HFFc6 (cell line): ENCODE data around the gene DLG2. TPM values are rescaled to one million over a fixed set of nuclear protein-coding genes. Genes with fewer than 3 reads are reported as not detected.

Experiments
- DNase-seq: peaks from one replicate; pipeline ENCODE4 v3.0.0-alpha.2; 2018
- H3K27ac Mint-ChIP-seq: 2 replicates; pipeline ENCODE4 v1.8.0; 2020; ENCODE audit warnings: mild to moderate bottlenecking, mixed read lengths
- H3K27me3 Mint-ChIP-seq: 2 replicates; pipeline ENCODE4 v1.8.0; 2021; ENCODE audit warnings: mild to moderate bottlenecking, moderate library complexity, mixed read lengths; ENCODE audit not compliant: insufficient read depth
- H3K36me3 Mint-ChIP-seq: 2 replicates; pipeline ENCODE4 v1.8.0; 2021; ENCODE audit warnings: low read depth, mixed read lengths
- H3K4me1 Mint-ChIP-seq: 2 replicates; pipeline ENCODE4 v1.8.0; 2020; ENCODE audit warnings: low read depth, mixed read lengths
- H3K4me3 Mint-ChIP-seq: 2 replicates; pipeline ENCODE4 v1.8.0; 2020; ENCODE audit warnings: mild to moderate bottlenecking, moderate library complexity, mixed read lengths
- H3K9me3 Mint-ChIP-seq: 2 replicates; pipeline ENCODE4 v1.8.0; 2020; ENCODE audit warnings: mild to moderate bottlenecking, mixed read lengths
- CTCF ChIP-seq: fragments of 200-600 bp; sonication (generic); IDR thresholded peaks from 2 replicates; pipeline ENCODE4 v1.5.0; 2021; ENCODE audit warnings: antibody characterized with exemption, mild to moderate bottlenecking
- total RNA-seq, 6 experiments: library from RNA; stranded (reverse); fragmentation: NEBNext Ultra II Directional; extraction: Animal tissue kit (Norgen Biotek cat#: 25700); gene quantifications; 2 replicates in 1 of 6; 3 replicates in 5 of 6; pipeline ENCODE4 v1.2.3, GENCODE V29; 2021

The DLG2 gene
- total RNA-seq, 6 experiments from 2014 or later, result 0.39 to 1.00 (median 0.80) TPM; not detected in 1

GRCh38 chr11:83674102-83674896 lies 1952.8 kb downstream of the DLG2 start:
- H3K4me1 Mint-ChIP-seq, result no peaks in the 10 kb centered on the region
- H3K4me3 Mint-ChIP-seq, result no peak overlapping the region
- TF ChIP-seq CTCF, result no peak
- H3K9me3 Mint-ChIP-seq, result no peaks in the 10 kb centered on the region
- H3K27me3 Mint-ChIP-seq, result peaks cover 15% of the 10 kb centered on the region
- DNase-seq, result no peak
- no peak overlapping the region for H3K27ac Mint-ChIP-seq
- H3K36me3 Mint-ChIP-seq, result no peaks in the 10 kb centered on the region

- H3K36me3 Mint-ChIP-seq, result no peaks in the 10 kb centered on the region
- H3K4me3 Mint-ChIP-seq, result no peak overlapping the region
- H3K27ac Mint-ChIP-seq, result no peak overlapping the region
- peaks cover 6% of the 10 kb centered on the region for H3K27me3 Mint-ChIP-seq
- TF ChIP-seq CTCF, result peak; percentile 60
- no peaks in the 10 kb centered on the region for H3K9me3 Mint-ChIP-seq
- DNase-seq, result peak; percentile 22
- H3K4me1 Mint-ChIP-seq, result no peaks in the 10 kb centered on the region
These were observed 1955.9 kb downstream of the DLG2 start for GRCh38 chr11:83671289-83671688.

- H3K4me3 Mint-ChIP-seq, result no peak overlapping the region
- H3K27ac Mint-ChIP-seq, result no peak overlapping the region
- DNase-seq, result no peak
- H3K27me3 Mint-ChIP-seq, result peaks cover 3% of the 10 kb centered on the region; the same call in 1 of the 2 replicates
- no peaks in the 10 kb centered on the region for H3K4me1 Mint-ChIP-seq
- H3K9me3 Mint-ChIP-seq, result no peaks in the 10 kb centered on the region
- H3K36me3 Mint-ChIP-seq, result no peaks in the 10 kb centered on the region
- TF ChIP-seq CTCF, result no peak
These were observed 1961.0 kb downstream of the DLG2 start for GRCh38 chr11:83666149-83666548.

DNA sequence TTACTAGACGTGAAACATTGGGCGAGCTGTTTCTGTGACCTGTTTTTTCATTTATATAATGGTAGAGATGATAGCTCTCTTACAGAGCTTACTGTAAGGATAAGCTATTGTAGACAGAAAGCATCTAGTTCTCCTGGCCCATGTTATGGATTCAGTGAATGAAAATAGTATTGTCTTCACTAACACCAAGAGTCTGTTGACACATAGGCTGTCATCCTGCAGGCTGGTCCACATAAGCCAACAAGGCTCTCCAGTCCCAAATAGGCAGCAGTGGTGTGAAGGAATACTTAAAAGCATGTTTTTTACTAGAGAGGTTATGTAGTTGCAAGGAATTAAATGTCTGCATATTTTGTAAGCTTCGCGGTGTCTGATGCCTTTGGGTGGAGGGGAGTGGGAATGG lies 1963.2 kb downstream of the DLG2 start:
- Mint-ChIP-seq H3K4me1 (no peaks in the 10 kb centered on the region), H3K36me3 (no peaks in the 10 kb centered on the region), H3K4me3 (no peak overlapping the region), H3K9me3 (no peaks in the 10 kb centered on the region), H3K27ac (no peak overlapping the region), H3K27me3 (peaks cover 3% of the 10 kb centered on the region; the same call in 1 of the 2 replicates)
- DNase-seq, result no peak
- no peak for TF ChIP-seq CTCF

- peaks cover 3% of the 10 kb centered on the region; the same call in 1 of the 2 replicates for H3K27me3 Mint-ChIP-seq
- no peaks in the 10 kb centered on the region for H3K9me3 Mint-ChIP-seq
- H3K27ac Mint-ChIP-seq, result no peak overlapping the region
- no peaks in the 10 kb centered on the region for H3K36me3 Mint-ChIP-seq
- DNase-seq, result no peak
- no peak for TF ChIP-seq CTCF
- H3K4me1 Mint-ChIP-seq, result no peaks in the 10 kb centered on the region
- H3K4me3 Mint-ChIP-seq, result no peak overlapping the region
These were observed 1963.7 kb downstream of the DLG2 start for GRCh38 chr11:83663446-83663845.
